Measurements from ENCODE around the gene PTPRG.
A peak's percentile ranks its signal among the peaks of the same experiment; 100 is the strongest.

PTPRG gene

DNA sequence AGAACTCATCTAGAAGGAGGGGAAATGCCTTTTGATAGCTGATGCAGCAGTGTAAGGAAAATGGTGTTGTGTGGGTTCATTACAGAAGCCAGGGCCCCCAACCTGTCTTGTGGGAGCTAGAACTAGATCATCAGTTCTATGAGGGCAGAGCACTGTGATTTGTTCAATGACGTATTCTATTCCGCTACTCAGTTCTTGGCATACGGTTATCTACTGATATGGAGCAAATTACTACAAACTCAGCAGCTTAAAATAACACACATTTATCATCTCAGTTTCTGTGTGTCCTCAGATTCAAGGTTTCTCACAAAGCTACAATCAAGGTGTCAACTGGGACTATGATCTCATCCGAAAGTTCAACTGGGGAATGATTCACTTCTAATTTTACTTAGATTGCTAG lies 561.4 kb downstream of the PTPRG start:
- DNase-seq (ENCODE audit: low read depth), result no peak

DNA sequence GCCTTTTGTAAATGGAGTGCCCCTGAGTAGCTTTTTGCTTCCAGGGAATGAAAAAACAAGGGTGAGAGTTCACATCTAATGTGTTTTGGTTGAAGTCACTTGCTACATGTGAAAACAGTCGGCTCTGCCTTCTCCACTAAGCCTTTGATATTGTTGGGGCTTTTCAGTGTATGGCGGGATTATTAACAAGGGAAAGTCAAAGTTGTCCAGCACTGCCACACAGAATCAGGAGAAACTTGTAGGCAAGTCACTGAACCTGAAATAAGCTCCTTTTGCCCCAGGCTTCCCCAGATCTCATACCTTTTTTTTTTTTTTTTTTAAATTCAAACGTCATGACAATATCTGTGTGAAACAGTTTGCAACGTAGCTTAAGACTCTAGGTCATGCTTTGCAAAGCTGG lies 564.0 kb downstream of the PTPRG start:
- no peak for DNase-seq (ENCODE audit: low read depth)

DNA sequence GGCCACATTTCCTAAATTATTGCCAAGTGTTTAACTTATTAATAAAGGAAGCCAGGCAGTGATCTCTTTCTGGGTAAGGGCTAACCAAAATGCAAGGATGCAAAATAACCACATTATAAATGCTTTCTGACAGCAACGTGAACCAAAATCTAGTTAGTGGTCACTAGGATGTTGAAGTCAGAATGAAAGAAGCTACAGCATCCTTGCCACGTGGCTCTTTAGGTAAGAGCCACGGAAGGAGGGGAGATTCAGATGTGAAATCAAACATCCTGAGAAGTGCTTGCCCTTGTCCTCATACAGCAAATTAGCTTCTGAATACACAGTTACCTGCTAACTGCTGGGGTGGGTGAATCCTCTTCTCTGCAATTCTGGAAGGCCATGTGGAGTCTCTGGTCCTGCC lies 565.7 kb downstream of the PTPRG start:
- DNase-seq (ENCODE audit: low read depth), result no peak

DNA sequence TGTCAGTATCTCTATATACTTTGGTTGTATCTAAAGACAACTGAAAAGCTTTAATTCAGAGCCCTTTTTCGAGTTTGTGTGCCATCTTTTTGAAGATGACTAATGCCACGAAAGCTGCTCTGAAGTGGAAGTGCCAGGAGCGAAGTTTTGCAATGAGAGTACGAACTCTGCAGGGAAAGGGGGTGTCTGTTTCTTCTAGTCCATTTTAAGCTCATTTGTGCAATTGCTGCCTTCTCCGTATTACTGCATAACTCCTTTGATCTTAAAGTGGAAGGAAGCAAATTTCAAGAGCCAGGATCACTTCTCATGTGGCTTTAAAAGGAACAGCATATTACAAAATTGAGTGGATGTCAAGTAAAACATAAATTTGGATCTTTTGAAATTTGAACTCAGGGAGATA lies 566.7 kb downstream of the PTPRG start:
- no peak for DNase-seq (ENCODE audit: low read depth)

DNA sequence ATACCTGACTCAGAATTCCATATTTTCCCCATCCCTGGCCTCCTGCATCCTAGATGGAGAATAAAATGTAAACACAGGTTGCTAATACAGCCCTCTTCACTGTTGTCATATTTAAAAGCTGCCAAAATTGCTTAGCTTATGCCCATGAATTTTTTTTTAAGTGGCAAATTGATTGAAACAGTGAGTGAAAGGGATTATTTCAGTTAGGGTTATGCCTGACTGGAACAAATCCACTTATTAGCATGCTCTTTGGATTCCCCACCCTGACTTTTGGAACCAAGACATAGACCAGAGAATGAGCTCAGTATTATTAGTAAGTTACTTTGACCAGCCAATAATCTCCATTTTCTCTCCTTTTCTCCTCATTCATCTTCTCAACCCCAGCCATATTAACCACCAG lies 567.3 kb downstream of the PTPRG start:
- DNase-seq (ENCODE audit: low read depth), result no peak

DNA sequence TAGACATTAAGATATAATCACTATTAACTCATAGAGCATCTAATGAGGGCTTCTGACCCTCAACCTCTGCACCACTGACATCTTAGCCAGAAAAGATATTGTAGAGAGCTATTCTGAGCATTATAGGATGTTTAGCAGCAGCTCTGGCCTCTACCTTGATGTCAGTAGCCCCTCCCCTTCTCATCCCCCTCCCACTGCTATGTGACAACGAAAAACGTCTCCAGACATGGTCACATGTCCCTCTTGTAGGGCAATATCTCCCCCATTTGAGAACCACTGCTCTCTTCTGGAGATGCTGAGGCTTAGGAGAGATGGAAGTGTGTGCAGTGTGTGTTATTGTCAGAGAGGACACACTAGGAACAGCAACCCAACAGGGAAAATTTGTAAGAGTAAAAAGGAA lies 569.7 kb downstream of the PTPRG start:
- DNase-seq (ENCODE audit: low read depth), result no peak

DNA sequence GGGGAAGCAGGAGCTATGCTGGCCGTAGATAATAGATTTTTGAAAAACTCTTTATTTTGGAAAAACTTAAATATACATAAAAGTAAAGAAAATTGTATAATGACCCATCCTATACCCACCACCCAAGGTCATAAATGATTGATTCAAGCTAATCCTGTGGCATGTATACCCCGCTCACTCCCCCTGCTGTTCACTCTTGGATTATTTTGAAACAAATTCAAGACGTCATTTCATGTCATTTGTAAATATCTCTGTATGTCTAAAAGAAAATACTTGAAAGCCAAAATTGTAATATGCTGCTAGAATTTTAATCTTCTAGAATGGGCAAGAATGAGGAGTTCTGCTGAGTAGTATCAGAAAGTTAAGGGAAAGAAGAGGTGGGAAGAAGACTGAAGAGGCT lies 570.2 kb downstream of the PTPRG start:
- no peak for DNase-seq (ENCODE audit: low read depth)

DNA sequence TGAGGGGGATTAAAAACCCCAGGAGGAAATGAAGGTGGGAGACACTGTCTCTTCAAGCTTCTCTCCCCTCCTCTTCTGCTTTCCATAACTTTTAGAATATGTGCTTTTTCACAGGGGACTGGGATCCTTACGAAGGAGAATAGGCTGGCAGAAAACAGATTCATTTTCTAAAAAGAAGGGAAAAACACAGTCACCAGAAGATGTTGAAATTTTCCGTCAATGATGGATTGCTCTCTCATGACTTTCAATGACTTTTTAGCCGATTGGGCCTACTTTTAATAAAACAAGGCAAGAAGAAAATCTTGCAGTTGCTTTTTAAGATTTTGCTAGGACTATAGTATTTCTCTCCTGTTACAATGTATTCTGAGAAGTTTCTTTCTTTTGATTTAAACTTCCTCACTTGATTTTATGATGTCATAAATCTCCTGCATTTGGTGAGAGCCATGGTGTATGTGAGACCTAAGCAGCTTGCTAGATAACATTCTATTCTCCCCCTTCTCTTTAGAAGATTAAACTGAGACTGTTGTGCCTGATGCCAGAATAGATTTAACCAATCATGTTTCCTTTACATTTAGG lies 570.7 kb downstream of the PTPRG start:
- DNase-seq (ENCODE audit: low read depth), result no peak

DNA sequence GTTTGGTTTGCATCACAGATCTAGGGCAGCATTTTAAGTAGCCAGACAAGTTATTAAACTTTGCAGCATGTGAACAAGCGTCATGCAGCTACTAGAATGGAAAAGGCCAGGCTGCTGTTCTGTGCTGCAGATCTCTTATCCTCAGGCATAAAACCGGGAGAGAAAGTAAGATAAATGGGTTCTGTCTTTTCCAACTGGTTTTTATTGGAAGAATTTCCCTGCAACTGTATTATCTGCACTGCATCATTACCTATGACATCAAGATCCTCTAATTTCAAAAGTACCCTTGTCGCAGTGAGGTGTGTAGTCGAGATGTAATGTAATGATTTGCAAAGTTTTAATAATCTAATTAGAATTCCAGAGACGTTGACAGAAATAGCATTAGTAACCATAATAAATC lies 571.6 kb downstream of the PTPRG start:
- DNase-seq (ENCODE audit: low read depth), result no peak

DNA sequence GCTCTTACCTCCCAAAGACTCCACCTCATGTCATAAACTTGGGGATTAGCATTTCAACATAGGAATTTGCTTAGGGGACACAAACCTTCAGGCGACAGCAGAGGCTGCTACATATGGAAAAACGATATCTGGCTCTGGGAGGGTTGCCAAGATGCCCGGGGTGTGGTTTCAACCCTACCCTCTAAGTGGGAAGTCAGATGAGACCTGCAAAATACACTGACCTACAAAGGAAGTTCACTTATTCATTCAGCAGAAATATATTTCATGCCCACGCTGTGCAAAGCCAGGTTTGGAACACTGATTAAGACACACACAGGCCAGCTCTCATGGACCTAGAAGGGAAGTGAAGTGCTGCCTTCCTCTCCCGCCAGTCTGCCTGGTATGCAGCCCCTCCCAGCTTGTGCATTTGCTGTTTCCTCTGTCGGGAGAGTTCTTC lies 572.7 kb downstream of the PTPRG start:
- no peak for DNase-seq (ENCODE audit: low read depth)

DNA sequence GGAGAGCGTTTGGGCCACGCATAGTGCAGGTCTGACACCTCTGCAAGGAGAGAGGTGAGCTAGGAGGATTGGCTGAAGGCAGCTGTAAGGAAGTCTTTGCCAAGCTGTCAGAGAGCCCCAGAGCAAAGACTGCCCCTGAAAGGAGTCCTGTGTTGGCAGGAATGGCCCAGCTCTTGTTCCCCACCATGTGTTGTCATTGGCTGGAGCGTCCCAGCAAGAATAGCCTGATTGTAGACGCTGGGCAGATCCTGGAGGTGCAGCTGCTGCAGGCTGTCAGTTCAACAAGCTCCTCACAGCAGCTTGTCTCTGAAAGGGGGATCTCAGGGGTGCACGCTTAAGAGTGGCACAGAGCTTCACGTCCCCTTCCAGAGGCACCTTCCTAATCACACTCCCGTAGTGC lies 574.4 kb downstream of the PTPRG start:
- no peak for DNase-seq (ENCODE audit: low read depth)

DNA sequence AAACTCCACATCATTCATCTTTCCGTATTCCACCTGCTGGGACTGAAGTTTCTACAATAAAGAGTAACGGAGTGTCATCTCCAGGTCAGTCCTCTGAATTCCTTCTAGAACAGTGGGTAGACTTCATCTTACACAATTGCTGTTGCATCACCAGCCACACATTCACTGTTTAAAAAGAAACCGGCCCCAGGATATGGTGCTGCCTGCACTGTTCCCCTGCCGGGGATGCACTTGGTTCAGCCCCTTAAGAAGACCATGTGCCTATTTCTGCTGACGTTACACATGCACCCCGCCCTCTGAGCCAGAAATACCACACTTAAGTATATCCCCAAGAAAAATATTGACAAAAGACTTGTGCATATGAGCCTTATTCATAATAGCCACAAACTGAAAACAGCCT lies 578.6 kb downstream of the PTPRG start:
- DNase-seq (ENCODE audit: low read depth), result peak; percentile 56

DNA sequence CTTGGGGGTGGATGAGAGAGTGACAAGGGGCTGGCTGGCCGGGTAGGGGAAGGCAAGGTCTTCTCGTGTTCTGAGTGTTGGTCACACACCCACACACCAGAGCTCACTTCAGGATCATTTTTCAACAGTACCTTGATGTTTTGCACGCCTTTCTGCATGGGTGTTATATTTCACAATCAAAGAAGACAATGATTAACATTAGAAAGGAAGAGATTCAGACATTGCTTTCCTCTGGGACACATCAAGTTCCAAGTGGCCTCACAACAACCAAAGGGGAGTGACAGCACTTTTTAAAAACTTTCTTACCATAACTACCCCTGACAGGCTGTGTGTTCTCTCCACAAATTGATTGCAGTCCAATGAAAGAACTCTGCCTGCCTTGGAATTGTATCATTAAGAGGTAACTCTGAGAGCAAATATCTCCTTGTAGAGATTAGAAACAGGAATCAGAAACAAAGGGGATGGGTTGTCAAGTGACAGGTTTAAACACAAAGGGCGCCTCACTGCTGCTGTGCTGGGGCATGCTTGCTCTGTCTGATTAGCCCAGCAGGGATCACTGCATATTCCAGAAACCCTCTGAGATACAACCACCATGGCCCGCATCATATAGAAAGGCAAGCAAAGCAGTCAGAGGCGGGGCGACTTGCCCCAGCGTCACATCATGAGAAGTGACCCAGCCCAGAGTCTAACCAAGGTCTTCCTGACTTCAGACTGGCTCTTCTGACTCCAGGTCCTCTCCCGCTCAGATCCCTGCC lies 581.1 kb downstream of the PTPRG start:
- DNase-seq (ENCODE audit: low read depth), result no peak

DNA sequence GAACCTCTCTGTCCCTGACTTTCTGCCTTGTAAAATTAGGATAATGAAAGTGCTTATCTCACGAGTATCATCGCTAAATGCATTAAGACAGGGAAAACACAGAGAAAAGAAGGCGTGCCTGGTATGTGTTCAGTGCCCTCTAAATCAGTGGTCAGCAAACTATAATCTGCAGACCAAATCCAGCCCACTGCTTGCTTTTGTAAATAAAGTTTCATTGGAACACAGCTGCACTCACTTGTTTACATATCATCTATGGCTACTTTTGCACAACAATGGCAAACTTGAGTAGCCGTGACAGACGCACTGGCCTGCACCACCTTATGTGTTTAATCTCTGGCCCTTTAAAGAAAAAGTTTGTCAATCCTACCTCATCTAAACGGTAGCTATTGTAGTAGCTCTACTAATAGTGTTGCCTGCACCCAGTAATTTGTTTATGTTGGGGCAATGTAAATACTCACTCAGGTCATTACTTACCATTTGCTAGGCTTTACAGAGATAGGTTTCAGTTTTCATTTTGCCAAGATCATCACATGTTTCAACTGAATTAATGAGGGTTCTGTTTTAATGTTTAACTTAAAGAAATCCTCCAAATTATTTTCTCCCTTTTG lies 582.6 kb downstream of the PTPRG start:
- no peak for DNase-seq (ENCODE audit: low read depth)

DNA sequence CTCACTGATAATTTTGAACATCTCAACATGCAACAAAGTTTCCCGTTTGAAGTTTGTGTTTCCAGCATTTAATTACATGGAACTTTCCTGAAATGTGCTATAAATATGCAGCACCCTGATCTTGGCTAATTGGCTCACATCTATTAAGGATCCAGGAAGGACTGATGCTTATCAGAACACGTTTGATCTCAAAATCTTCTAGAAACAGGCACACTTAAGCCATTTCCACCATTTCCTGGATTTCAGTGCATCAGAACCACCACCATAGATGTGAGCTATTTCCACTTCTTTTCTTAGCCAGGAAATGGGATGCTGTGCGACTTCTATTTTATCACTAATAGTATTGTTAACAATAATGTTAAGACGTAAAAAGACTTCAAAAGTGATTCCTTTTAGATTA lies 583.1 kb downstream of the PTPRG start:
- DNase-seq (ENCODE audit: low read depth), result no peak

DNA sequence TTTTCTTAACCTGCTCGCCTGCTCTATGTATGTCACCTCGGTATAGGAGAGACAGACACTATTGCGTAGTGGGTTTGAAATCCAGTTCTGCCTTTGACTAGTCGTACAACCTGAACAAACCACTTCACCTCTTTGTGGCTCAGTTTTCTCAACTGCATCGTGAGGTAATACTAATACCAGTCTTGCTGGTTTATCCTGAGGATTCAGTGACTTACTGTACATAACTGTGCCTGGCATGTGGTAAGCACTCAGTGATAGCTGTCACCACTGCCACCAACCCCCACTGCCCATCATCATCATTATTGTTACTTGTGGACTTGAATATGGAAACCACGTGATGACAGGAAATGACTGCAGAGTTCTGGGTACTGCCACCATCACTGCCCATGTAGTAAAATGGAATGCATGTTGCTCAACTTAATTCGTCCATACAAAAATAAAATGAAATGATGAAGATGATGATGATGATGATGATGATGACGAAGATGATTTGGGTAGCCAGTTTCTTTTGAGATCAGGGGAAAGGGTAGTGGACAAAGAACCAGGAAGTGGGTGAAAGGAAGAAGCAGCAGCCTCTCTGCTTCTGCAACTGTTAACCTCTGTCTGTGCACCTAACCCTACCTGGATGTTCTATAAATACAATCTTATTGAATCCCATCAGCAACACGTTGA lies 583.9 kb downstream of the PTPRG start:
- DNase-seq (ENCODE audit: low read depth), result no peak

DNA sequence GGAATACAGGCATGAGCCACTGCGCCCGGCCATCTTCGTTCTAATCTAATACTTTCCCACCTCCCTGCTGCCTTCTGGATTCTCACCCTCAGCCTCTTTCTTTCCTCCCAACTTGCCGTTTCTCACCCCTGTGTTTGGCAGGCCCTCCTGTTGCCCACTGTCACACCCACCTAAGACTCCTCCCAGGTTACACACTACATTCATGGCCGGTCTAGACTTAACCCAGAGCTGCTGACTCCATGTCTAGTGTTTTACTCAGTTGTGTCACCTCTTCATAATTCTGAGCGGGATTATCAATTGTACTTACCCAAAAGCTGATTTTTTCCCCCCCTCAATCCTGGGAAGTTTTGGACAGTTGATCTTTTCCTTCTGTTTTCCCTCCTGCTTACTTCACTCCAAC lies 588.2 kb downstream of the PTPRG start:
- no peak for DNase-seq (ENCODE audit: low read depth)

DNA sequence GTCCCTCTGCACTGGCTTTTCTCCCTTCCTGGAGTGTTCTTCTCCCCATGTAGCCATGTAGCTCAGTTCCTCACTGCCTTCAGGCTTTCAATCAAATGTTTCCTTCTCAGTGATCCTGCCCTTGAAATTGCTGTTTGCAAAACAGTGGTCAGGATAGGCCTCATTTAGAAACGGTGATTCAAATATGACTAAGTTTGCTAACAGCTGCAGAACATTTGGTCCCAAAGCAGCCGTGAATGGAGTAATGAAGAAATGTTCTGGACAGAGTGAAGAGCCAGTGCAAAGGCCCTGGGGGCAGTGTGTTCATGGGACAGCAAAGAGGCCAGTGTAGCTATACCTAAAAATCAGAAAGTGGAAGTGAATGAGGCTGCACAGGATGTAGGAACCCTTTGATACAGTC lies 588.6 kb downstream of the PTPRG start:
- peak; percentile 44 for DNase-seq (ENCODE audit: low read depth)

DNA sequence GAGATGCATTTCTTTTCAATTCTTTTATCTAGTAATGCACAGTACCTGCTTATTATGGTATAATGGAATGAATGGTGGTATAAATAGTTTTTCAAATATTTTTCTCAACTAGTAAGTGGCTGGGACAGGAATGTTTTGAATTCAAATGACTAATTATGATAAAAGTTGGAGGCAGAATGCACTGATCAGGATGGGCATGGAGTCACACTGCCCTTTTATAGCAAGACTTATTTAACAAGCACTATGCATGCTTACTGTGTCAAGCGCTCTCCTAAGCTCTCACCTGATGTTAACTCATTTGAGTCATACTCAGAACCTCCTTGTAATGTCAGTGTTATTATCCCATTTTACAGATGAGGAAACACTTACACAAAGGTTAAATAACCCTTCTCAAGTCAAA lies 590.2 kb downstream of the PTPRG start:
- no peak for DNase-seq (ENCODE audit: low read depth)

DNA sequence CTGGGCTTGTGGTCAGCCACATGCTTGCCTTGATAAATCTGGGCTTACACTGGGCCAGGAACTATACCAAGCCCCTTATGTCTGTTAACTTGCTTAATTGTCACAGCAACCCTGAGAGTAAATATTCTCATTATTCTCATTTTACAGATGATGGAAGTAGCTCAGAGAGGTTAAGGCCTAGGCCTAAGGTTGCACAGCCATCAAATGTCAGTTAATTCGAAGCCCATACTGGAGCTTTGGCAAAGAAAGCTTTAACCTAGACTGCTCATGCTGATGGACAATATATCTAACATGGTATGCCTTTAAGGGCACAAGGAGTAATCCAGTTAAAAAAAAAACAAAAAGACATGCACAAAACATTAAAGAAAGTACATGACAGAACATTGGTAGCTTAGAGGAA lies 591.9 kb downstream of the PTPRG start:
- DNase-seq (ENCODE audit: low read depth), result no peak

DNA sequence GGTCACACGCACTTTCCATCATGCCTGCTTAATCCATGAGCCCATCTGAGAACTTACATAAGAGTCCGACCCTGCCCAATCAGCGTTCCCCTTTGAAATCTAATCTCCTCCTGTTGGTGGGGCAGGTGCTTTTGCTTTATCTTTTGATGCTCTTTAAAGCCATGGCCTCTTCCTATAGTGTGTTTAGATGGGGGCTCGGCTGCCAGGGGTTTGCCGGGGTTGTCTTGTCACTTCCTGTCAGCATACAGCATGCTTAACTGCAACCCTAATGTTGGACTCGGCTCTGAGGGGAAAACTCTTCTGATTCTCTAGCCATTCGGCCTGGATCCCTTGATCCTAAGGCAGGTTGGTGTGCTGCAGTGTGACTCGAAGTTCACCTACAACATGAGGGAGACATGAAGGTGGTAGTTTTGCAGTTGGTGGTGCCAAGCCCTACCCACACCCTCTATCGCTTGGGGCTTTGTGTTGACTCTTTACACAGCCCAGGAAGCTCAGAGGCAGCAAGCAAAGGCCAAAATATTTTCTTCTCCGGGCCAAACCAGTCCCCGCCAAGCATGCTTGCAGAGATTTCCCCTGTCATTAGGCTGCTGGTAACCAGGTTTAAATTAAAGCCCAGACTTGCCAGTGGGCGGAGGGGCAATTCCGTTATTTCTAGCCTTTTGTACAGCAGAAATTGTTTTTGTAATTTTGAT lies 593.2 kb downstream of the PTPRG start:
- DNase-seq (ENCODE audit: low read depth), result no peak

DNA sequence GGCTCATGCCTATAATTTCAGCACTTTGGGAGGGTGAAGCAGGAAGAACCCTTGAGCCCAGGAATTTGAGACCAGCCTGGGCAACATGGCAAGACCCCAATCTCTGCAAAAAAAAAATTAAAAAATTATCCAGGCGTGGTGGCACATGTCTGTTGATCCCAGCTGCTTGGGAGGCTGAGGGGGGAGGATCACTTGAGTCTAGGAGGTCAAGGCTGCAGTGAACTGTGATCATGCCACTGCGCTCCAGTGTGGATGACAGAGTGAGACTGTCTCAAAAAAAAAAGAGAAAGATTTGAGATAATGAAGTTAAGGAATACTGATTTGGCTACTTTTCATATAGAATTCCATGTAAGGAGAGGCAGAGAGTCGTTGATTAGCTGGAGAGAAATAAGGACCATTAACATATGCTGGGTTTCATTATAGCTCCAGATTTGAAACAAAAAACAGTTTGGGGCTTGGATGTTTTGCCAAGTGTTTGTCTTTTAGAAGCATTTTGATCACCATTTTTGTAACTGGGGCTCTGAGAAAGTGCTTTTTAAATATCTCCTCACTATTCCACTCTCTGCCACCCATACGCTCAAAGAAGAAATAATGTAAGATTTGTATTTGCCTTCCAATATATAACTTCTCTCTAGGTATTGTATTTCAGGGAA lies 597.8 kb downstream of the PTPRG start:
- DNase-seq (ENCODE audit: low read depth), result no peak
